Measurements from ENCODE around the gene C1QB. TPM values are rescaled to one million over a fixed set of nuclear protein-coding genes. Genes with fewer than 3 reads are reported as not detected.
A peak's percentile ranks its signal among the peaks of the same experiment; 100 is the strongest.
"Not testable (repeated sequence)": the region's sequence is repeated elsewhere in the genome, so short reads cannot be mapped to it uniquely, and the experiment has no call there.

Gene C1QB
- total RNA-seq, 1 donor from 2014 or later = 14.4 TPM

DNA sequence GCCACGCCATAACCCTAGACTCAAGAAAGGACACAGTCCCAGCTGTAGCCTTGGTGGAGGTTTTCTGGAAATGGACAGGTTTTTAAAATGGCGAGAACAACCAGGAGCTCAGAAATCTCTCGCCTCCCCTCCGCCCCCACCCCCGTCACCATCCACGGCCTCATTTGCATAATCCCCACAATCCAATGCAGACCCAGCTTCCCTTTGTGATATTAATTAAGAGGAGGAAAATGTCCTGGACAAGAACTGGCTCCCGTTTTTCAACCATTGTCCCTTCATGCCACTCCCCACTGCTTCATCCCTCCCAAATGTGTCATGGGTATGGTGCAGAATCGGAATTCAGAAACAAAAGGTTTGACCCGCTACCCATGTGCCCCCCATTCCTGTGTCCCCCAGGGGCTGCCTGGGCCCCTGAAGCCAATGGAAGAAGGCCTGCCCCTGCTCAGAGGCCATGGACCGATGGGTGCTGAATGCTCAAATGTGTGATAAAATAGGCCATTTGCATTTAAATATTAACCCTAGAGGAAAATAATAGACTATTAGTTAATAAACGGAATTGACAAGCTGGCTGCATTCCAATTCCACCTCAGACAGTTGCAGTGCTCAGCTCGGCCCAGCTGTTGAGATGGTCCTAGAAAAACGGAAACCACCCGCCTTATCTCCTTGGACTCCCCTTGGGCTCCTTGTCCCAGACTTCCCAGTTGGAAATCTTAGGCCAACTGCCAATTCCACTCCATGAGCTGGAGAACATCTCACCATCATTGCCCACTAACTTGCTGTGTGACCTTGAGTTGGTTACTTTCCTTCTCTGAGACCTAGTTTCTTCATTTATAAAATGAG is 46.9 kb downstream of the C1QB start:
- ATAC-seq = no peak

DNA sequence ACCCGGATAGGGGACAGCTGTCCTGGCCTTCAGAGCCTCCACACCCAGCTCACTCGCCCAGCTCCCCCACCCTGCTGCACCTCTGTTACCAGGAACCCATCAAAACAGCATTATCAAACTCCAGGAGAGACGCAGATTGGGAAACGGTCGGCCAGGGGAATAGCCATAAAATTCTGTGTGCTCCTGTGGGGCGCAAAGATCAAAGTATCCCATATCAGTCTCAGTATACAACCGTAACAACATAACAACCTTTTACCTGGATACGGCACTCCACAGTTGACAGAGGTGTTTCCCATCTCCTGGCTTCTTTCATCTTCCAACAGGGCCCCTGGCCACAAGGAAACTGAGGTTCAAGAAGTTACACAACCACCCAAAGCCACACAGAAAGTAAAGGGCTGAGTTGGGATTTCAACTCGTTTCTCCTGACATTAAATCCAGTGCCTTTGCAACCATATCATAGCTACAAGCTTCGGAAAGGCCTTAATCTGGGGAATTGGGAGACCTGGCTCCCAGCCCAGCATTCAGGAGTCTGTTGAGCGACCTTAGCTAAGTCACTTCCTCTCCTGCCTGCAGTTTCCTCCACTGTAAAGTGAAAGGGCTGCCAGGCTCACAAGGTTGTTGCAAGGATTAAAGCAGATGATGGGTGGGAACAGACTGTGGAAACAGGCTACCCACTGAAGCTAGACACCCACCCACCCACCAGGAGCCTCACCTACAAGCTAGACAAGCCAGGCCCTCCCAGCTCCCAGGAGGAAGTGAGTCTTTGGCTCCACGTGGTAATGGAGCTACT is 49.5 kb downstream of the C1QB start:
- ATAC-seq = no peak

DNA sequence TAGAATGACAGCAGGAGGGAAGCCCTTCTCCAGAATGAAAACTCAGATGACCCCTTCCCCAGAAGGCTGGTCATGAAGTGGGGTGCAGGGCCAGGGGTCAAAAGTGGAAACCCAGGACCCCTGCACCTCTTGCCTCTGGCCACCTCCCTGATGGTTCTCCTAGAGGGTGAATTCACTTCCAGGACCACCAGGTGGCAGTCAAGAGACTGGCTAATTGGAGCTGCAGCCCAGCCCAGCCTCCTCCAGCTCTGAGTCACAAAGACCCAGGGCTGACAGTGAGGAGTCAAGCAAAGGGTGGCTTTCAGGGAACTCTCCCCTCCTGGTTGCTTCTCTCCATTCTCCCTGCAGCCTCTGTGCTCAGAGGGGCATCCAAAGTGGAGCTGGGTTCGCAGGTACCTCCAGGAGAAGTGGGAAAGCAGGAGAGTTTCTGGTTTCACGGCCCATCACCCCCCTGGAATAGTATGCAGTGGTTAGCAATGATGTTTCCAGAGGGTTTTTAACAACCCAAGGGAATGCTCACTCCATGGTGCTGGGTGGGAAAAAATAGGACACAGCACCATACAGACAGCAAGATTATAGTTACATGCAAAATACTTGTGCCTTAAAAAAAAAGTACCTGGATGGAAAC is 51.5 kb downstream of the C1QB start:
- ATAC-seq = peak; percentile 96

DNA sequence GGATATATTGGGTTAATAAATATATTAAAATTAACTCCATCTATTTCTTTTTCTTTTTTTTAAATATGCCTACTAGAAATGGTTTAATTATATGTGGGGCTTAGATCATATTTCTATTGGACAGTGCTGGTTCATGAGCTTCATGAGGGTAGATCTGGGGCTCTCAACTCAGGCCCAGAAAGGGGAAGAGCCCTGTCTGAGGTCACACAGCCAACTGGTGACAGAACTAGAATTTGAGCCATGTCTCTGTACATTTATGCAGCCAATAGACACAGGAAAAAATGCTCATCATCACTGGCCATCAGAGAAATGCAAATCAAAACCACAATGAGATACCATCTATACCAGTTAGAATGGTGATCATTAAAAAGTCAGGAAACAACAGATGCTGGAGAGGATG is 52.5 kb downstream of the C1QB start:
- no peak for ATAC-seq

DNA sequence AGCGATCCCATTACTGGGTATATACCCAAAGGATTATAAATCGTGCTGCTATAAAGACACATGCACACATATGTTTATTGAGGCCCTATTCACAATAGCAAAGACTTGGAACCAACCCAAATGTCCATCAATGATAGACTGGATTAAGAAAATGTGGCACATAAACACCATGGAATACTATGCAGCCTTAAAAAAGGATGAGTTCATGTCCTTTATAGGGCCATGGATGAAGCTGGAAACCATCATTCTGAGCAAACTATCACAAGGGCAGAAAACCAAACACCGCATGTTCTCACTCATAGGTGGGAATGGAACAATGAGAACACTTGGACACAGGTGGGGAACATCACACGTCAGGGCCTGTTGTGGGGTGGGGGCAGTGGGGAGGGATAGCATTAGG is 53.1 kb downstream of the C1QB start:
- not testable (repeated sequence) for ATAC-seq

DNA sequence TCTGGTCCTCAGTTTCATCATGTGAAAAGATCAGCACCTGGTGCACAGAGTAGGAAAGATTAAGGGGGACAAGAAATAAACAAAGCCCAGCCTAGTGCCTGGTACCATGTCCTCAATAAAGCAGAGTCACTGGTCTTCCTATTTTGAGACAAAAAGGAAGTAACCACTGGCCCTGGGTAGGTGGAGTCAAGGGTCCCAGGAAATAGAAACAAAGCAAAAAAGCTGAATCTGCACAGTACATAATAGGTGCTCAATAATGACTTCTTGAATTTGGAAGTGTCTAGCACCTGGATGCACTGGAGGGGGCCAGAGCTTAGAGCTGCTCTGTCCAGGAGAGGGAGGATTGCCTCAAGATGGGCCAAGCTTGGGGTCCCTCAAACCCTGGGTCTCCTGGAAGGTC is 55.7 kb downstream of the C1QB start:
- ATAC-seq = no peak

DNA sequence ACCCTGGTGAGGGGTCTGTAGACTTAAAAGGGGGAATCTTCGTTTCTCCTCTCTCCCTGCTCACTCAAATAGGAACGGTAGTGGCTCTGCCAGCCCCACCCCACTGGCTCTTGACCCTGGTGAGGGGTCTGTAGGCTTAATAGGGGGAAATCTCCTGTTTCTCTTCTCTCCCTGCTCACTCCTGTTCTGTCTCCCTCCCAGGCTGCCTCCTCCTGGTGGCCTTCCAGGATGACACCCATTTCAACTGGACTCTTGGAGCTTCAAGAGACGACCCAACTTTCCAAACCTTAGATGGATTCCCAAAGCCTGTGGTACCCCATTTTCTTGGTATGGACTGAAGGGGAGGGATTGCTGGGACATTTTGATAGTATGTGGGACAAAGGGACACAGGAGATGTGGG is 56.2 kb downstream of the C1QB start:
- ATAC-seq = no peak

DNA sequence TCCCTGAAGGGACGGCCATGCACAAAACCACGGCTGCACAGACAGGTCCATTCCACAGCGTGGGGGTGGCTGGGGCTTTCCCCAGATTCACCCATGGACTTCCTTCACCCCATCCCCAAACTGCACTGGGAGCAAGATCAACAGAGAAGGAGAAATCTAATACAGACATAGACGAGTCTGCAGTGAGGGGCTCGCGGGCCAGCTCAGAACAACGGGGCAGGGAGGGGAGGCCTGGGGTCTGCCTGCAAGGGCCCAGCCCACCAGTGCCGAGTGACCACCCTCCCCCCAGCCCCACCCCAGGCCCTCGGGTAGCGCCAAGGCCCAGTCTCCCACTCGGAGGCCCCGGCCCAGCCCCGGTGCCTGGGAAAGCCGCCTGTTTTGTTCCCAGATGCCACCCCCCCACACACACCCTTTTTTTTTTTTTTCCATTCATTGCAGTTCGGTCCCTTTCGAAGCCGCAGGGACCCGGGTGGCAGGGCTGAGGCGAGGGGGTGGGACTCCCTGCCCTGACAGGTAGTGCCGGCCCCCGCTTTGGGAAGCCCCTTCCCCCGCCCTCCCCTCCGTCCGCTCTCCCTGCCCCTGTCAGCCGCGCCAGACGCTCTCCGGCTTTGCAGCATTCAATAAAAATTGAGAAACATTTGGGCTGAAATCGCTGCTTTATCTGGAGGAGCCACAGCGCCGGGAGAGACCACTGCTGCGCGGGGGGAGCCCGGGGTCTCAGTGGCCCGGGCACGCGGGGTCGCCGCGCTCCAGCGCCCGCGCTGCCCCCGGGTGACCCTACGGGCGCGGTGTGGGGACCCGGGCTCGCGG is 57.1 kb downstream of the C1QB start:
- ATAC-seq = no peak

DNA sequence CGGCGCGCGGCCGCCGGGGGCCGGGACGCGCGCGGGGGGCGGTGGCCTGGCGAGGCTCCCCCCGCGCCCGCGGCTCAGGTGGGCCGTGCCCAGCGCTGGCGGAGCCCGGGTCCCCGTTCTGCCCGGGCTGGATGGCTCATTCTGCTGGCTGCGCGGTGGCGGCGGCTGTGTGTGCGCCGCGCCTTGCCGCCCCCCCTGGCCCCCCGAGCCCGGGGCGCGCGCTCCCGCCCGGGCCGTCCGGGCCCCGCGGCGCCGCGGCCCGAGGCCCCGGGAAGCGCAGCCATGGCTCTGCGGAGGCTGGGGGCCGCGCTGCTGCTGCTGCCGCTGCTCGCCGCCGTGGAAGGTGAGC is 57.6 kb downstream of the C1QB start, which contains the start of gene EPHB2:
TSS of gene EPHB2 (plus strand) at position 139 of the 349 bp plus-strand sequence. CDS start at position 283, 144 bp downstream.
- peak; percentile 34 for ATAC-seq

DNA sequence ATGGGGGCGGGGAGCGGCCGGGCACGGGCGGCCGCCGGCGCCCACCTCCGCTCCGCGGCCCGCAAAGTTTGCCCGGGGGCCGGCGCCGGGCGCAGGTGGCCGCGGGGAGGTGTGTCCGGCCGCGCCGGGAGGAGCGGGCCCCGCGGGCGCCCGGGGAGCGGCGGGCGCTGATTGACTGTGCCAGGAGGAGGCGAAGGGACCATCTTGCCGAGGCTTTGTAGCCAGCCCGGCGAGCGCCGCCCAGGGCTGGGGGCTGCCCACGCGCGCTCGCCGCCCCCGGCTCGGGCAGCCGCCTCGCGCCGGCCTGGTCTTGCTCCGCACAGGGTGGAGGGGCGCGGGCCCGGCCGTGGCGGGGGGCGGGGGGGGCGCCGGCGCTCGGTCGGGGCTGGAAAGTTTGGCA is 58.0 kb downstream of the C1QB start:
- ATAC-seq = no peak

Other genes starting within 250 kb of the C1QB start
- 6.4 TPM for gene ZBTB40, start 201.4 kb upstream of the C1QB start, total RNA-seq
- gene EPHA8, start 89.7 kb upstream of the C1QB start, total RNA-seq = 0.48 TPM
- 10.4 TPM for gene C1QA, start 16.6 kb upstream of the C1QB start, total RNA-seq
- gene C1QC, start 9.6 kb upstream of the C1QB start, total RNA-seq = 11.7 TPM
- gene EPHB2, start 57.6 kb downstream of the C1QB start, total RNA-seq = 2.2 TPM